HL-60 (cell line): Measurements from ENCODE around the gene THAP3.

Source experiments
- DNase-seq, 2 experiments: peaks; one replicate each; pipeline ENCODE4 v3.0.0-alpha.2; 2010 to 2020; ENCODE audit warnings: low read depth in 1 of 2, low spot score in 1 of 2
- H3K27ac ChIP-seq: fragments of 250-450 bp; sonication (Bioruptor Pico); replicated peaks from 2 replicates; pipeline ENCODE4 v1.5.1; 2020; ENCODE audit warnings: mild to moderate bottlenecking, moderate library complexity
- H3K27me3 ChIP-seq: fragments of 250-450 bp; sonication (Bioruptor Pico); 2 replicates; pipeline ENCODE4 v1.5.1; 2021; ENCODE audit warnings: mild to moderate bottlenecking, moderate library complexity; ENCODE audit not compliant: insufficient read depth, poor library complexity, severe bottlenecking
- H3K4me3 ChIP-seq: replicated peaks from 2 replicates; pipeline ENCODE4 v1.5.1; 2011; ENCODE audit warnings: mild to moderate bottlenecking, control low read depth, low read length; ENCODE audit not compliant: insufficient read depth
- CTCF ChIP-seq: IDR thresholded peaks from one replicate; pipeline ENCODE4 v1.5.1; 2011; ENCODE audit warnings: low read length, control low read depth, inconsistent platforms; ENCODE audit not compliant: insufficient read depth
- GABPA ChIP-seq: IDR thresholded peaks from 2 replicates; pipeline ENCODE4 v1.6.1; 2012; ENCODE audit warnings: low read depth
- POLR2AphosphoS5 ChIP-seq: IDR thresholded peaks from 2 replicates; pipeline ENCODE4 v1.6.1; 2012; ENCODE audit warnings: low read depth
- REST ChIP-seq: IDR thresholded peaks from 2 replicates; pipeline ENCODE4 v1.6.1; 2012; ENCODE audit warnings: low read depth; ENCODE audit not compliant: insufficient replicate concordance
- SPI1 ChIP-seq: IDR thresholded peaks from 2 replicates; pipeline ENCODE4 v1.6.1; 2012; ENCODE audit warnings: low read depth, mild to moderate bottlenecking, borderline replicate concordance

THAP3 gene

GRCh38 chr1:6600410-6601048, 24.1 kb upstream of the THAP3 start:
- no peak for DNase-seq

GRCh38 chr1:6601049-6601922, 23.4 kb upstream of the THAP3 start:
- DNase-seq = peak; percentile 82 to 89
- Histone ChIP-seq H3K27ac (peak overlapping the region; percentile 81), H3K27me3 (no peaks in the 10 kb centered on the region), H3K4me3 (peak overlapping the region; percentile 93)
- TF ChIP-seq POLR2AphosphoS5 (0 out of 2 replicates have a peak, but pooled peaks have one; percentile 20), SPI1 (no peak), GABPA (no peak)

More at GRCh38 chr1:6600410-6601048, 24.1 kb upstream of the THAP3 start:
- peak overlapping the region; percentile 81 for H3K27ac ChIP-seq
- H3K27me3 ChIP-seq = no peaks in the 10 kb centered on the region
- no peak for TF ChIP-seq SPI1
- TF ChIP-seq GABPA = no peak
- TF ChIP-seq POLR2AphosphoS5 = no peak; the same call in 1 of the 2 replicates
- TF ChIP-seq REST = no peak
- TF ChIP-seq CTCF = no peak
- H3K4me3 ChIP-seq = peak overlapping the region; percentile 93

- Histone ChIP-seq H3K27me3 (no peaks in the 10 kb centered on the region), H3K4me3 (peak overlapping the region; percentile 93), H3K27ac (peak overlapping the region; percentile 90)
- TF ChIP-seq REST (peak; percentile 31), CTCF (no peak)
- no peak for DNase-seq
Measured at GRCh38 chr1:6601923-6602668, 22.6 kb upstream of the THAP3 start.
